Measurements from ENCODE around the gene FAM78A.
A peak's percentile ranks its signal among the peaks of the same experiment; 100 is the strongest.

The FAM78A gene

DNA sequence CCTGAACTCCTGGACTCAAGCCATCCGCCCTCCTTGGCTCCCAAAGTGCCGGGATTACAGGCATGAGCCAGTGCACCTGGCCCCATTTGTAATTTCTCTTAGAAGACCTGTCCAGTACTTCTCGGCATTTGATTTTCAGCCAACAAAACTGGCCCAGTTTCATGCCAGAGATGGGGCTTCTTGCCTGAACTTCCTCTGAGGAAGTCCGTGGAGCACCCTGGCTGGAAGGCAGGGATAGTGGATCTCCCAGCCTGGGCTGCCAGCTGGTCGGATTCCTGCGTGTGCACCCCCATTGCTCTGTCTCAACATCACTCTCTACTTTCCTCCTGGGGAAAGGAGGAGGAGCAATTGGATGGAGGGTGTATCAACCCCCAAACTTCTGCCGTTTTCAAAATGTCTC, 39.0 kb downstream of the FAM78A start:
- Histone ChIP-seq H3K4me3 (peak overlapping the region in 8 of 10 experiments; percentile 24 to 59 (median 44); a peak in 14 of 20 replicates), H3K27me3 (no peaks in the 10 kb centered on the region), H3K9me3 (replicated peaks in 1 of 11) (0 out of 22 replicates have a peak, but pooled peaks cover 0 to under 1% (median 0%) of the 10 kb centered on the region in 11 experiments), H3K4me1 (peaks cover 36 to 92% (median 82%) of the 10 kb centered on the region in 10 experiments), H3K27ac (peak overlapping the region; percentile 76 to 97 (median 94); a peak in 21 of 22 replicates), H3K9ac (peak overlapping the region; percentile 68 to 89 (median 84); a peak in 21 of 22 replicates), H3K36me3 (peaks cover 30 to 44% (median 37%) of the 10 kb centered on the region in 11 experiments), H3K4me2 (peak overlapping the region; percentile 81 to 97 (median 95)), H4K20me1 (peaks cover 0 to 19% (median 0%) of the 10 kb centered on the region in 11 experiments; a peak in 4 of 22 replicates)
- TF ChIP-seq Cebpa-rat (IDR thresholded peaks at IDR 0.05), result no peak

DNA sequence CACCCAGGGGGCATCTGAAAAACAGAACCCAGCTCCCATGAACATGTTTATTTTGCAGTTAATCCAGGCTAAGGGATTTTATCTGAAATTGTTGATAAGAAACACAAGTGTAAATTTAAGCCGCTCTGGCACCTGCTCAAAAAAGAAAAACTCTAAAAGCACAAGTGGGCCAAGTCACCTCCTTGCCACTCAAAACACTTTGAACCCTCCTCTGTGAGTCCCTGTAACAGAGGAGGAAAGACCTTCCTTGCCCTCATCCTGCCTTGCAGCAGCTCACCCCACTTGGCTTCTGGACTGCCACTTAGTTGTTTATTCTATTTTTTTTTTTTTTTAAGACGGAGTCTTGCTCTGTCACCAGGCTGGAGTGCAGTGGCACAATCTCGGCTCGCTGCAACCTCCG, 39.5 kb downstream of the FAM78A start:
- H3K27ac ChIP-seq, result peak overlapping the region in 9 of 11 experiments; percentile 86 to 97 (median 94); a peak in 16 of 22 replicates
- no peaks in the 10 kb centered on the region for H3K27me3 ChIP-seq
- peaks cover 35 to 49% (median 42%) of the 10 kb centered on the region in 11 experiments for H3K36me3 ChIP-seq
- H3K4me3 ChIP-seq, result peak overlapping the region in 3 of 10 experiments; percentile 24 to 59 (median 45); a peak in 2 of 20 replicates
- no peak for TF ChIP-seq Cebpa-rat (IDR thresholded peaks at IDR 0.05)
- peak overlapping the region in 8 of 11 experiments; percentile 3 to 87 (median 52); a peak in 7 of 22 replicates for H3K9ac ChIP-seq
- H3K4me2 ChIP-seq, result peak overlapping the region; percentile 0 to 97 (median 95); a peak in 20 of 22 replicates
- peaks cover 0 to 25% (median 0%) of the 10 kb centered on the region in 11 experiments; a peak in 4 of 22 replicates for H4K20me1 ChIP-seq
- H3K4me1 ChIP-seq, result peaks cover 36 to 96% (median 81%) of the 10 kb centered on the region in 10 experiments
- H3K9me3 ChIP-seq (replicated peaks in 1 of 11), result no peaks in the 10 kb centered on the region

DNA sequence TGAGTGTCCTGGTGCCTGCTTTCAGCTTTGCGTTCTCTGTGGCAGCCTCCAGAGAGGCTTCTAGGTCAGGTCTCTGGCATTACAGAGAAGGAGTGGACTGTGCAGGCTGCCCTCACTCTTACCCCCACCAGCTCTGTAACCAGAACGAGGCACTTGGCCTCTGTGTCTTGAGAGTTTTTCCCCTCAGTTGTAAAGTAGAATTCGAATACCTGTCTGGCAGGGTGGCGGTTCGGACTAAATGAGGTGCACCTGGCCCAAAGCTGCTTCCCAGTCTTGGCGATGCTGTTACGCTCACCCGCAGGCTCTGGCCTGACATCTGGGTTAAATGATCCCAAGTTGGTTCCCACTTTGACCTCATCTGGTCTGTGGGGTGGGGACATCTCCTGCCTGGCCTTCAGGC, 40.1 kb downstream of the FAM78A start:
- H3K4me3 ChIP-seq, result no peak overlapping the region
- no peaks in the 10 kb centered on the region for H3K27me3 ChIP-seq
- peak overlapping the region in 8 of 11 experiments; percentile 2 to 84 (median 16); a peak in 9 of 22 replicates for H3K9ac ChIP-seq
- peaks cover 41 to 55% (median 48%) of the 10 kb centered on the region in 11 experiments for H3K36me3 ChIP-seq
- H4K20me1 ChIP-seq, result peaks cover 0 to 25% (median 0%) of the 10 kb centered on the region in 11 experiments; a peak in 4 of 22 replicates
- H3K9me3 ChIP-seq (replicated peaks in 1 of 11), result no peaks in the 10 kb centered on the region
- H3K4me2 ChIP-seq, result peak overlapping the region in 10 of 11 experiments; percentile 0 to 97 (median 95); a peak in 19 of 22 replicates
- H3K4me1 ChIP-seq, result peaks cover 36 to 96% (median 76%) of the 10 kb centered on the region in 10 experiments
- peak overlapping the region in 9 of 11 experiments; percentile 11 to 97 (median 94); a peak in 17 of 22 replicates for H3K27ac ChIP-seq
- TF ChIP-seq Cebpa-rat (IDR thresholded peaks at IDR 0.05), result no peak

DNA sequence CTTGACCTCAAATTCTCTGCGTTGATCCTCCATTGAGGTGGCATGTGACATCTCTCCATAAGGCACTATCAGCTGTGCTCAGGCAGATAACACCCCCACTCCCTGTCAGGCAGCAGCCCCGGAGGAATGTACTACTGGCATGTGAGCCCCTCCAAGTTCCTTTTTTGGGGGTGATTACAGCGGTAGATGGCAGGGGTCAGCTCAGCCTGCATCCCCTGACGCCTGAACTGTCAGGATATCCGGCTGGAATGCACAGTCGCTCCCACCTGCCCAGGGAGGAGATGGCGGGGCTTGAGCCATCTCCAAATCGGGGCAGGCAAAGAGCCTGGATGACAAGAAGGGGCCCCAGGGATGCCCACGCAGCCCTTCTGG, 40.8 kb downstream of the FAM78A start:
- Histone ChIP-seq H3K36me3 (peaks cover 48 to 62% (median 55%) of the 10 kb centered on the region in 11 experiments), H3K9ac (peak overlapping the region in 8 of 11 experiments; percentile 2 to 45 (median 16); a peak in 9 of 22 replicates), H3K4me3 (no peak overlapping the region), H3K4me1 (peaks cover 39 to 98% (median 71%) of the 10 kb centered on the region in 10 experiments), H3K27me3 (no peaks in the 10 kb centered on the region), H3K9me3 (replicated peaks in 1 of 11) (no peaks in the 10 kb centered on the region), H4K20me1 (peaks cover 0 to 26% (median 0%) of the 10 kb centered on the region in 11 experiments; a peak in 5 of 22 replicates), H3K27ac (peak overlapping the region in 8 of 11 experiments; percentile 11 to 97 (median 93); a peak in 13 of 22 replicates), H3K4me2 (peak overlapping the region; percentile 3 to 97 (median 95); a peak in 19 of 22 replicates)
- no peak for TF ChIP-seq Cebpa-rat (IDR thresholded peaks at IDR 0.05)

DNA sequence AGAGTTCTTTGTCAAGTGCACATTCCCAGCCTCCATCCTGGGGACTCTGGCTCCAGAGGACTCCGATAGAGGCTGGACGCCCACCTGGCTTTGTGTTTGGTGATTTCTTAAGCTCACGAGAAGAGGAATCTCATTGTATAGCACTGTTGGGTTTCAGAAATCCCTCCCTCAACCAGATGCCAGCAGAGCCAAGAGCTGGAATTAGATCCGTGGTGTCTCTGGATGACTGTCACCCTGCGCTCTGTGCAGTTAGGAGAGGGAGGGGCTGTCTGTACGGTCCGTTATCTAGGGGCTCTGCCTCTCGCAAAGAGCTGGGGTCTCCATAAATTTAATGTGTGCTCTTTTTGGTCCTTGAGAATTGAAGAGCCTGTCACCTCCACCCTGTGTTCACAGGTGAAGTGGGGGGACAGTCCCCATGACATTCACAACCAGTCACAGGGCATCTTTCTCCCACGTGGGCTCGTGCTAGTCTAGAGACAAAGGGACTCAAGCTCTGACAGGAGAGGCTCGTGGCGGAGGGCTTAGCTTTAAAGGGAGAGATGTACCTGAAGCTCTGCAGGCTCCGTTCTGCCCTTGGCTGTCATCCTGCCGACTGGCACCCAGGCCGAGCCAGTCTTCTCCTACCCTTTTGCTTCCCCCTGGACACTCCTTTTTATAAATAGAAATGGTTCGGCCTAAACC, 41.4 kb downstream of the FAM78A start:
- H3K4me2 ChIP-seq, result peak overlapping the region in 10 of 11 experiments; percentile 28 to 97 (median 95); a peak in 19 of 22 replicates
- peaks cover 0 to 31% (median 0%) of the 10 kb centered on the region in 11 experiments; a peak in 5 of 22 replicates for H4K20me1 ChIP-seq
- no peak overlapping the region for H3K4me3 ChIP-seq
- no peaks in the 10 kb centered on the region for H3K9me3 ChIP-seq (replicated peaks in 1 of 11)
- H3K27ac ChIP-seq, result peak overlapping the region in 5 of 11 experiments; percentile 11 to 97 (median 92); a peak in 8 of 22 replicates
- H3K4me1 ChIP-seq, result peaks cover 39 to 98% (median 71%) of the 10 kb centered on the region in 10 experiments
- peaks cover 53 to 68% (median 60%) of the 10 kb centered on the region in 11 experiments for H3K36me3 ChIP-seq
- H3K27me3 ChIP-seq, result no peaks in the 10 kb centered on the region
- no peak for TF ChIP-seq Cebpa-rat (IDR thresholded peaks at IDR 0.05)
- H3K9ac ChIP-seq, result peak overlapping the region in 6 of 11 experiments; percentile 8 to 45 (median 20); a peak in 6 of 22 replicates

DNA sequence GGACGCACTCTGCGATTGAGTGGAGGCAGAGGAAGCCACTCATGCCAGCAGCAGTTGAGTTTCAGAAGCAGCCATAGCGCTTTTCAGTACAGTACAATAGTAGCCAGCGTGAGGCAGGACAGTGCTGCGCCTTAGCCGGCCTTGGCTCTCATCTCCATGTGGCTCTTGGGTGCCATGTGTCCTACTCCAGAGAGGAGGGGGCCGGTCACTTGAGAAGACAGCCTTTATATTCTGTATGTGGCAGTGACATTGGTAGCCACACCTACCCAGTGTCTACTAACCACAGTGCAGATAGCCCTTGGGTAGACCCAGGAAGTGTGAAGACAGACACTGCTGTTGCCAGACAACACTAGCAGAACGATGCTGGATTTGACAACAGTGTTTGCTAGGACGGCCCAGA, 42.3 kb downstream of the FAM78A start:
- H3K4me1 ChIP-seq, result peaks cover 39 to 98% (median 71%) of the 10 kb centered on the region in 10 experiments
- no peak for TF ChIP-seq Cebpa-rat (IDR thresholded peaks at IDR 0.05)
- H3K4me2 ChIP-seq, result peak overlapping the region in 5 of 11 experiments; percentile 2 to 95 (median 95); a peak in 5 of 22 replicates
- no peak overlapping the region for H3K4me3 ChIP-seq
- no peak overlapping the region; a peak in 1 of 22 replicates for H3K9ac ChIP-seq
- H3K27ac ChIP-seq, result 0 out of 22 replicates have a peak overlapping the region, but pooled peaks of 3 of the 11 experiments have one; percentile 1 to 8 (median 3)
- H3K9me3 ChIP-seq (replicated peaks in 1 of 11), result no peaks in the 10 kb centered on the region
- H3K27me3 ChIP-seq, result no peaks in the 10 kb centered on the region
- H3K36me3 ChIP-seq, result peaks cover 54 to 76% (median 68%) of the 10 kb centered on the region in 11 experiments
- H4K20me1 ChIP-seq, result peaks cover 0 to 34% (median 0%) of the 10 kb centered on the region in 11 experiments; a peak in 5 of 22 replicates

DNA sequence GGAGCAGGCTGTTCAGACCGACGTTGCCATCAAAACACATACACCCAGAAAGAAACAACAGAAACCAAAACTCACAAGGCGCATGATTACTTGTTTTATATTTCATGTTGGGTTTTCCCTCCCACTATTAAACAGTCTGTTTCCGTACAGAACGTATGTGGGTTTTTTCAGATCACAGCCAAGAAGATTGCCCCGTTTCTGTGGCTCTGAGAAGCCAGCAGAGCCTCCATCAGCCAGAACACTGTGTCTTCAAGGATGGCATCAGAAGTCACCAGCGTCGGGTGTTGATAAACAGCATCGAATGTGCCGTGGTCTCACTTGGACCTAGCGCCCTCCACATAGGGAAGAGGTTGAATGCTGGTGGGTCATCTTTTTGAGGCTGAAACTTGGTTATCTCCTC, 42.8 kb downstream of the FAM78A start:
- 0 out of 22 replicates have a peak overlapping the region, but pooled peaks of 3 of the 11 experiments have one; percentile 1 to 8 (median 3) for H3K27ac ChIP-seq
- H3K4me1 ChIP-seq, result peaks cover 39 to 98% (median 71%) of the 10 kb centered on the region in 10 experiments
- H3K4me2 ChIP-seq, result peak overlapping the region in 4 of 11 experiments; percentile 2 to 95 (median 52); a peak in 4 of 22 replicates
- H4K20me1 ChIP-seq, result peaks cover 0 to 34% (median 0%) of the 10 kb centered on the region in 11 experiments; a peak in 5 of 22 replicates
- no peak overlapping the region; a peak in 1 of 22 replicates for H3K9ac ChIP-seq
- TF ChIP-seq Cebpa-rat (IDR thresholded peaks at IDR 0.05), result no peak
- peaks cover 54 to 76% (median 68%) of the 10 kb centered on the region in 11 experiments for H3K36me3 ChIP-seq
- no peak overlapping the region for H3K4me3 ChIP-seq
- no peaks in the 10 kb centered on the region for H3K27me3 ChIP-seq
- H3K9me3 ChIP-seq (replicated peaks in 1 of 11), result no peaks in the 10 kb centered on the region

DNA sequence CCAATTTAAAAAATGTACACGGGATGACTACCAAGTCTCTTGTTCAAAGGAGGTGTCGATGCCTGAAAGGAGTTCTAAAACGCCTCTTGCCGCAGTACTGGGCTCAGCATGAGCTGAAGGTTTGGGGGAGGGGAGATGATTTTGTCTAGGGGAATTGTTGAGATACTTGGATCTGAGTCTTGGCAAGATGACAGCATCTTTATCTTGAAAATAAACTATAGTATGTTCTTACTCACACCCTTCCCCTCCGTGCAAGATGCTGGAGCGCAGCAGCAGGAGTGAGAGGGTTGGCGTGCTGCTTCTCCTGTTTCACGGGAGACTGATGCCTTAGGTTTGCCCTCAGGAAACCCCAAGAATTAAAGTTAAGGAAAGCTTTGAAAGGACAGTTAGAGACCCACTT, 47.3 kb downstream of the FAM78A start:
- Histone ChIP-seq H3K9me3 (replicated peaks in 1 of 11) (no peaks in the 10 kb centered on the region), H3K9ac (peak overlapping the region; percentile 52 to 86 (median 83); a peak in 21 of 22 replicates), H3K4me1 (peaks cover 48 to 88% (median 62%) of the 10 kb centered on the region in 10 experiments), H3K4me2 (peak overlapping the region; percentile 83 to 99 (median 95)), H3K27ac (peak overlapping the region in 9 of 11 experiments; percentile 79 to 94 (median 86); a peak in 17 of 22 replicates), H3K4me3 (peak overlapping the region in 9 of 10 experiments; percentile 27 to 77 (median 66); a peak in 16 of 20 replicates), H3K27me3 (no peaks in the 10 kb centered on the region), H4K20me1 (peaks cover 0 to 24% (median 0%) of the 10 kb centered on the region in 11 experiments; a peak in 5 of 22 replicates), H3K36me3 (peaks cover 41 to 66% (median 59%) of the 10 kb centered on the region in 11 experiments)
- no peak for TF ChIP-seq Cebpa-rat (IDR thresholded peaks at IDR 0.05)

Measured in BLaER1 treated with 17β-estradiol and CSF1 and Interleukin-3, amounts not matched to agents 10 nM and 100 nM (cell line).